Neural progenitor cell (in vitro differentiated cells): ENCODE data around the gene RAE1. TPM values are rescaled to one million over a fixed set of nuclear protein-coding genes. Genes with fewer than 3 reads are reported as not detected.

Source experiments
- DNase-seq: peaks from one replicate; pipeline ENCODE4 v3.0.0-alpha.2; 2016; ENCODE audit warnings: low spot score
- H2AFZ ChIP-seq: fragments of 200-600 bp; sonication (generic); replicated peaks from 2 replicates; pipeline ENCODE4 v1.6.1; 2016; ENCODE audit warnings: antibody characterized with exemption
- H3F3A ChIP-seq: fragments of 200-600 bp; sonication (generic); 2 replicates; pipeline ENCODE4 v1.6.1; 2016; ENCODE audit warnings: antibody characterized with exemption, low read depth
- H3K27ac ChIP-seq: fragments of 200-600 bp; sonication (generic); 2 replicates; pipeline ENCODE4 v1.5.1; 2016; ENCODE audit warnings: mild to moderate bottlenecking
- H3K27me3 ChIP-seq: fragments of 200-600 bp; sonication (generic); 2 replicates; pipeline ENCODE4 v1.6.1; 2016; ENCODE audit warnings: mild to moderate bottlenecking, moderate library complexity
- H3K36me3 ChIP-seq: fragments of 200-600 bp; sonication (generic); 2 replicates; pipeline ENCODE4 v1.5.1; 2016
- H3K4me1 ChIP-seq: fragments of 200-600 bp; sonication (generic); 2 replicates; pipeline ENCODE4 v1.6.1; 2016; ENCODE audit warnings: mixed run types
- H3K4me2 ChIP-seq: fragments of 200-600 bp; sonication (generic); 2 replicates; pipeline ENCODE4 v1.6.1; 2016
- H3K4me3 ChIP-seq: fragments of 200-600 bp; sonication (generic); 2 replicates; pipeline ENCODE4 v1.5.1; 2016
- H3K79me2 ChIP-seq: fragments of 200-600 bp; sonication (generic); 2 replicates; pipeline ENCODE4 v1.6.1; 2016; ENCODE audit warnings: low read depth
- H3K9ac ChIP-seq: fragments of 200-600 bp; sonication (generic); 2 replicates; pipeline ENCODE4 v1.6.1; 2016
- H3K9me3 ChIP-seq: fragments of 200-600 bp; sonication (generic); 2 replicates; pipeline ENCODE4 v1.5.1; 2016; ENCODE audit warnings: low read depth
- H4K20me1 ChIP-seq: fragments of 200-600 bp; sonication (generic); 2 replicates; pipeline ENCODE4 v1.6.1; 2016; ENCODE audit warnings: low read depth
- H3K27ac Mint-ChIP-seq: 3 replicates; pipeline ENCODE4 v1.8.0; 2021; ENCODE audit warnings: mixed read lengths
- H3K27me3 Mint-ChIP-seq: 2 replicates; pipeline ENCODE4 v1.8.0; 2022; ENCODE audit warnings: low read depth, mild to moderate bottlenecking, inconsistent platforms, moderate library complexity, mixed read lengths; ENCODE audit not compliant: insufficient read depth
- H3K36me3 Mint-ChIP-seq: 3 replicates; pipeline ENCODE4 v1.8.0; 2021; ENCODE audit warnings: mixed read lengths
- H3K4me1 Mint-ChIP-seq: 3 replicates; pipeline ENCODE4 v1.8.0; 2021; ENCODE audit warnings: mixed read lengths
- H3K4me3 Mint-ChIP-seq: 3 replicates; pipeline ENCODE4 v1.8.0; 2021; ENCODE audit warnings: mild to moderate bottlenecking, moderate library complexity, mixed read lengths
- H3K9me3 Mint-ChIP-seq: 3 replicates; pipeline ENCODE4 v1.8.0; 2020; ENCODE audit warnings: mixed read lengths
- EZH2 ChIP-seq: fragments of 200-600 bp; sonication (generic); IDR thresholded peaks from 2 replicates; pipeline ENCODE4 v1.6.1; 2017; ENCODE audit warnings: antibody characterized with exemption, mild to moderate bottlenecking, moderate library complexity
- EZH2phosphoT487 ChIP-seq: fragments of 200-600 bp; sonication (generic); IDR thresholded peaks from 2 replicates; pipeline ENCODE4 v1.6.1; 2017; ENCODE audit warnings: antibody characterized with exemption
- total RNA-seq: library from RNA; depleted of rRNA; stranded (reverse); fragments of >200 nt; gene quantifications from 2 replicates; pipeline ENCODE4 v1.2.3, GENCODE V29; 2015; ENCODE audit warnings: low replicate concordance
- TF ChIP-seq, protein P1 (sequence below): fragments of 200-600 bp; sonication (generic); IDR thresholded peaks from 2 replicates; pipeline ENCODE4 v1.5.1; 2017; ENCODE audit warnings: antibody characterized with exemption, mild to moderate bottlenecking

RAE1 gene
- total RNA-seq, 1 donor from 2014 or later, result 77.6 TPM

DNA sequence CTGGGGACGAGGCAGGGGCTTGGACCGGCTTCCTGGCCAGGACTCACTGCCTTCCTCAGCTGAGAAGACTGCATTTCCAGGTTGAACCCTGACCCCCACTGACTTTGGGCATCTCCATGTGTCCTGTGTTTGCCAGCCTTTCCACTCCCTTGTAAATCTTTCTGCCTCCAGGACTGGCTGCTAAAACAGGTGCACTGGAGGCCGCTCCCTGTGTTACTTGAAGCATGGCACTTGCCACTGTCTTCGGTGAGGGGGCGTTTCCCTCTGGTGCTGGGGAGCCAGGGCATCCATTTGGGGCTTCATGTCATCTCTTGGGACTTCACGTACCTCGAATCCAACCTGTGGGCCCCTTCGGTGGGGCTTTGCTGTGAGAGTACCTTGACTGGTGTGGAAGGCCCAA, 33.4 kb downstream of the RAE1 start:
- Mint-ChIP-seq H3K27ac (no peak overlapping the region), H3K36me3 (no peaks in the 10 kb centered on the region), H3K9me3 (no peaks in the 10 kb centered on the region), H3K4me3 (no peak overlapping the region), H3K27me3 (peaks cover 5% of the 10 kb centered on the region), H3K4me1 (peaks cover 8% of the 10 kb centered on the region)
- H2AFZ ChIP-seq, result no peak overlapping the region
- no peaks in the 10 kb centered on the region for H3K79me2 ChIP-seq
- H3K27me3 ChIP-seq, result peaks cover 2% of the 10 kb centered on the region
- no peaks in the 10 kb centered on the region for H3K36me3 ChIP-seq
- no peak for DNase-seq
- no peaks in the 10 kb centered on the region for H4K20me1 ChIP-seq
- no peak overlapping the region for H3K4me3 ChIP-seq
- no peak overlapping the region for H3K27ac ChIP-seq
- H3K9me3 ChIP-seq, result no peaks in the 10 kb centered on the region
- H3K4me2 ChIP-seq, result no peak overlapping the region
- no peak overlapping the region for H3K9ac ChIP-seq
- TF ChIP-seq EZH2phosphoT487 (no peak), EZH2 (no peak)
- TF ChIP-seq, protein P1, sequence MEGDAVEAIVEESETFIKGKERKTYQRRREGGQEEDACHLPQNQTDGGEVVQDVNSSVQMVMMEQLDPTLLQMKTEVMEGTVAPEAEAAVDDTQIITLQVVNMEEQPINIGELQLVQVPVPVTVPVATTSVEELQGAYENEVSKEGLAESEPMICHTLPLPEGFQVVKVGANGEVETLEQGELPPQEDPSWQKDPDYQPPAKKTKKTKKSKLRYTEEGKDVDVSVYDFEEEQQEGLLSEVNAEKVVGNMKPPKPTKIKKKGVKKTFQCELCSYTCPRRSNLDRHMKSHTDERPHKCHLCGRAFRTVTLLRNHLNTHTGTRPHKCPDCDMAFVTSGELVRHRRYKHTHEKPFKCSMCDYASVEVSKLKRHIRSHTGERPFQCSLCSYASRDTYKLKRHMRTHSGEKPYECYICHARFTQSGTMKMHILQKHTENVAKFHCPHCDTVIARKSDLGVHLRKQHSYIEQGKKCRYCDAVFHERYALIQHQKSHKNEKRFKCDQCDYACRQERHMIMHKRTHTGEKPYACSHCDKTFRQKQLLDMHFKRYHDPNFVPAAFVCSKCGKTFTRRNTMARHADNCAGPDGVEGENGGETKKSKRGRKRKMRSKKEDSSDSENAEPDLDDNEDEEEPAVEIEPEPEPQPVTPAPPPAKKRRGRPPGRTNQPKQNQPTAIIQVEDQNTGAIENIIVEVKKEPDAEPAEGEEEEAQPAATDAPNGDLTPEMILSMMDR, result no peak
- H3K4me1 ChIP-seq, result peaks cover 6% of the 10 kb centered on the region
- H3F3A ChIP-seq, result peaks cover 24% of the 10 kb centered on the region

GRCh38 chr20:57384953-57385761, 34.1 kb downstream of the RAE1 start:
- H3K27me3 ChIP-seq, result peaks cover 9% of the 10 kb centered on the region
- no peaks in the 10 kb centered on the region for H3K36me3 ChIP-seq
- Mint-ChIP-seq H3K4me1 (peaks cover 11% of the 10 kb centered on the region), H3K27me3 (peaks cover 4% of the 10 kb centered on the region), H3K36me3 (no peaks in the 10 kb centered on the region), H3K4me3 (no peak overlapping the region), H3K9me3 (no peaks in the 10 kb centered on the region), H3K27ac (no peak overlapping the region)
- TF ChIP-seq, protein P1, result no peak
- TF ChIP-seq EZH2phosphoT487, result no peak
- TF ChIP-seq EZH2, result no peak
- no peak overlapping the region for H3K4me3 ChIP-seq
- no peaks in the 10 kb centered on the region for H3K79me2 ChIP-seq
- no peak overlapping the region for H3K27ac ChIP-seq
- peaks cover 21% of the 10 kb centered on the region for H3F3A ChIP-seq
- no peak overlapping the region for H3K9ac ChIP-seq
- H4K20me1 ChIP-seq, result no peaks in the 10 kb centered on the region
- peaks cover 10% of the 10 kb centered on the region for H3K4me1 ChIP-seq
- no peak for DNase-seq
- no peaks in the 10 kb centered on the region for H3K9me3 ChIP-seq
- H2AFZ ChIP-seq, result no peak overlapping the region
- H3K4me2 ChIP-seq, result no peak overlapping the region

GRCh38 chr20:57385940-57386339, 34.9 kb downstream of the RAE1 start:
- H3K79me2 ChIP-seq, result no peaks in the 10 kb centered on the region
- no peaks in the 10 kb centered on the region for H3K9me3 ChIP-seq
- no peak overlapping the region for H3K4me3 ChIP-seq
- H2AFZ ChIP-seq, result no peak overlapping the region
- peaks cover 29% of the 10 kb centered on the region for H3F3A ChIP-seq
- TF ChIP-seq EZH2phosphoT487 (no peak), EZH2 (no peak)
- TF ChIP-seq, protein P1, result no peak
- peaks cover 17% of the 10 kb centered on the region for H3K27me3 ChIP-seq
- no peak overlapping the region for H3K9ac ChIP-seq
- H3K36me3 ChIP-seq, result no peaks in the 10 kb centered on the region
- no peaks in the 10 kb centered on the region for H3K36me3 Mint-ChIP-seq
- no peak overlapping the region for H3K27ac ChIP-seq
- peaks cover 18% of the 10 kb centered on the region for H3K4me1 ChIP-seq
- no peak for DNase-seq
- no peak overlapping the region for H3K4me2 ChIP-seq
- H3K27ac Mint-ChIP-seq, result no peak overlapping the region
- H3K9me3 Mint-ChIP-seq, result no peaks in the 10 kb centered on the region
- H3K4me1 Mint-ChIP-seq, result peaks cover 17% of the 10 kb centered on the region
- no peaks in the 10 kb centered on the region for H4K20me1 ChIP-seq
- no peak overlapping the region for H3K4me3 Mint-ChIP-seq
- peaks cover 2% of the 10 kb centered on the region for H3K27me3 Mint-ChIP-seq
